ENCODE data around the gene SLC28A1.

DNA sequence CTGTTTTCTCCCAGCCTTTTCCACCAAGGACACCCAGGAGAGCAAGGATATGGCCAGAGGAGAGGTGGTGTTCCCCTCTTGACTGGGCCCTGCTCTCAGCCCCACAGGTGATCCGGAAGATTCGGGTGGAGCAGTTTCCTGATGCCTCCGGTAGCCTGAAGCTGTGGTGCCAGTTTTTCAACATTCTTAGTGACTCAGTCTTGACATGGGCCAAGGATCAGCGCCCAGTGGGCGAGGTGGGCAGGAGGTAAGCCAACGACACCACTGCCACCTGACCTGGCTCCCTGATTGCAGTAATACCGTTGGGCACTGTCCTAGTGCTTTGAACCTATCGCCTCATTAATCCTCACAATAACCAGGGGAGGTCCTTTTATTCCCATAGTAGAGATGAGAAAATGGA lies 25.3 kb upstream of the SLC28A1 start:
- TF ChIP-seq EZH2 (IDR thresholded peaks at IDR 0.05; ENCODE audit: insufficient read depth, poor library complexity, severe bottlenecking) (no peak), EZH2phosphoT487 (IDR thresholded peaks at IDR 0.05; ENCODE audit: insufficient read depth, low read depth) (no peak)

Data from GM23248 (cell line).